Activated T-cell treated with anti-CD3 and anti-CD28 coated beads, Interleukin-2, amount 50 U/mL, for 24 hours (primary cell): ENCODE results near the gene TNFRSF4.

Experiments
- DNase-seq: peaks from one replicate; pipeline ENCODE4 v3.0.0-alpha.2; 2020
- H3K27ac Mint-ChIP-seq: 2 replicates; pipeline ENCODE4 v1.8.0; 2020; ENCODE audit warnings: mild to moderate bottlenecking, mixed read lengths
- H3K27me3 Mint-ChIP-seq: 2 replicates; pipeline ENCODE4 v1.8.0; 2020; ENCODE audit warnings: mixed read lengths
- H3K36me3 Mint-ChIP-seq: 2 replicates; pipeline ENCODE4 v1.8.0; 2020; ENCODE audit warnings: low read depth, mixed read lengths
- H3K4me1 Mint-ChIP-seq: 2 replicates; pipeline ENCODE4 v1.8.0; 2020; ENCODE audit warnings: low read depth, mixed read lengths
- H3K4me3 Mint-ChIP-seq: 2 replicates; pipeline ENCODE4 v1.8.0; 2020; ENCODE audit warnings: mild to moderate bottlenecking, moderate library complexity, mixed read lengths
- H3K9me3 Mint-ChIP-seq: 2 replicates; pipeline ENCODE4 v1.8.0; 2020; ENCODE audit warnings: mixed read lengths

The TNFRSF4 gene

DNA sequence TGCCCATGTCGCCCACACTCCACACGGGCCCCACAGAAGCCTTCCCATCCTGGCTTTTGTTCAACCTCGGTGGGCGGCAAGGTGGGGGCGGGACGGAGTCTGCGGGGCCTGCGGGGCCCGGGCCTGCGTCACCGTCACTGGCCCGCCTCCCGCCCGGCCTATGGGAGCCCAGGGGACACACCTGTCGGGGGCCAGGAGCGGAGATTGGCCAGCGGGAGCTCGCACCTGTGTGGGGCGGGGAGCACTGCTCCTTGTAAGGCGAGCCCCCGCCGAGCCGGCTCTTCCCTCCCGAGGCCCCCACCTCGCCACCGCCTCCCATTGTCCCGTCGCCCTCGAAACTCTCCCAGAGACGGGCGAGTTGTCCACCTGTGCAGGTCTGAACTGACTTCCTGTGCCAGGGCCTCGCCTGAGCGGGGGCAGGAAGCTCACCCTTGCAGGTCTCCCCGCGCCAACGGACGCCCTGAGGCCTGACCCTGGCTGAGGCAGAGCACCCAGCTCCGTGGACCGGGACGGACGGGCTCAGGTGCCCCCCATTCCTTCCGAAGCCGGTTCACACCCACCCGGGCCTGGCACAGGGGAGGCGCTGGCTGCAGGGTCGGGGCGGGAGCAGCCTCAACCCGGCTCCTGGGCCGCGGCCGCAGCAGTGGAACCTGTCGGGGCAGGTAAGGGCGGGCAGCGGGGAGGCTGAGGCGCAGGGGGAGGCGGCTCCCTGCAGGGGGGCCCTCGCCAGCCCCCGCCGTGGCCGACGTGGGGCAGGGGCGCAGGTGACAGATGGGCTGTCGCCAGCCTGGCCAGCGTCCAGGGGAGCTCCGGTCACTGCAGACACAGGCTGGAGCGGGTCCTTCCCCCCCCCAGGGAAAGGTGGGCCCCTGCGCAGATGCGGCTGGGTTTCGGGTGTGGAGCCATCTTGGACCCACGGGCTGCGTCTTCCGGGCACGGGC, 51.1 kb downstream of the TNFRSF4 start:
- Mint-ChIP-seq H3K27ac (no peak overlapping the region), H3K9me3 (no peaks in the 10 kb centered on the region), H3K36me3 (no peaks in the 10 kb centered on the region), H3K4me1 (no peaks in the 10 kb centered on the region), H3K4me3 (no peak overlapping the region), H3K27me3 (no peaks in the 10 kb centered on the region)
- DNase-seq: no peak

GRCh38 chr1:1161683-1162079, 52.3 kb downstream of the TNFRSF4 start:
- Mint-ChIP-seq H3K4me3 (no peak overlapping the region), H3K36me3 (no peaks in the 10 kb centered on the region), H3K4me1 (no peaks in the 10 kb centered on the region), H3K27me3 (no peaks in the 10 kb centered on the region), H3K27ac (no peak overlapping the region), H3K9me3 (no peaks in the 10 kb centered on the region)
- DNase-seq: no peak
